A673 (cell line): ENCODE measurements around the gene MYH10. TPM values are rescaled to one million over a fixed set of nuclear protein-coding genes. Genes with fewer than 3 reads are reported as not detected.

Experiments used
- BruUV-seq: library from RNA; stranded (reverse); fragments of 400-500 nt; replicated peaks from 2 replicates; lab custom pipeline; 2021; lab: Mats Ljungman, UMichigan
- CTCF ChIA-PET: fragments of 300-600 bp; sonication (Branson Sonifier 250); formaldehyde crosslinking; loops from one replicate; lab custom pipeline; 2022; ENCODE audit warnings: antibody characterized with exemption; lab: Charles Lee
- POLR2A ChIA-PET: fragments of 300-600 bp; sonication (Branson Sonifier 250); formaldehyde crosslinking; loops from one replicate; lab custom pipeline; 2022; ENCODE audit warnings: antibody characterized with exemption; ENCODE audit not compliant: low non-redundant PET; lab: Charles Lee
- DNase-seq: peaks from one replicate; pipeline ENCODE4 v3.0.0-alpha.2; 2015; ENCODE audit warnings: low spot score
- H3K27ac ChIP-seq: fragments of 200-600 bp; sonication (generic); 2 replicates; pipeline ENCODE4 v1.5.1; 2016; ENCODE audit warnings: mixed run types, low read depth, mild to moderate bottlenecking, mixed read lengths, antibody characterized with exemption, low read length; ENCODE audit not compliant: poor library complexity, severe bottlenecking
- H3K27me3 ChIP-seq: fragments of 200-600 bp; sonication (generic); replicated peaks from 2 replicates; pipeline ENCODE4 v1.6.1; 2017; ENCODE audit warnings: mixed run types, low read depth, mild to moderate bottlenecking, mixed read lengths, antibody characterized with exemption, low read length; ENCODE audit not compliant: insufficient read depth, poor library complexity
- H3K36me3 ChIP-seq: fragments of 200-600 bp; sonication (generic); 2 replicates; pipeline ENCODE4 v1.6.1; 2016; ENCODE audit warnings: mixed run types, mild to moderate bottlenecking, mixed read lengths, antibody characterized with exemption, low read length; ENCODE audit not compliant: insufficient read depth, poor library complexity, severe bottlenecking
- H3K4me1 ChIP-seq: fragments of 200-600 bp; sonication (generic); 2 replicates; pipeline ENCODE4 v1.6.1; 2017; ENCODE audit warnings: mixed run types, mild to moderate bottlenecking, mixed read lengths, antibody characterized with exemption, low read length; ENCODE audit not compliant: insufficient read depth, poor library complexity, severe bottlenecking
- H3K4me3 ChIP-seq: fragments of 200-600 bp; sonication (generic); 2 replicates; pipeline ENCODE4 v1.5.1; 2016; ENCODE audit warnings: low read depth, mixed run types, mild to moderate bottlenecking, mixed read lengths, low read length; ENCODE audit not compliant: poor library complexity, severe bottlenecking
- H3K9me3 ChIP-seq: fragments of 200-600 bp; sonication (generic); 2 replicates; pipeline ENCODE4 v1.6.1; 2016; ENCODE audit warnings: mixed run types, low read depth, mild to moderate bottlenecking, mixed read lengths, antibody characterized with exemption, low read length; ENCODE audit not compliant: poor library complexity, severe bottlenecking
- EZH2 ChIP-seq: fragments of 200-600 bp; sonication (generic); IDR thresholded peaks from 2 replicates; pipeline ENCODE4 v1.6.1; 2017; ENCODE audit warnings: borderline replicate concordance, low read depth, mild to moderate bottlenecking, mixed read lengths, antibody characterized with exemption, low read length; ENCODE audit not compliant: poor library complexity, severe bottlenecking
- intact Hi-C: fragments of 100-400 bp; cut with micrococcal nuclease; formaldehyde crosslinking; loops from one replicate; pipeline ENCODE4 v1.10.0; 2022; ENCODE audit not compliant: unreplicated experiment
- total RNA-seq: library from RNA; stranded (reverse); gene quantifications from 2 replicates; pipeline ENCODE4 v1.2.3, GENCODE V29; 2021
- TF ChIP-seq, protein P1 (sequence below): fragments of 300-800, 200-600 bp; sonication (generic); conservative IDR thresholded peaks from 2 replicates; pipeline ENCODE4 v1.5.1; 2017; ENCODE audit warnings: low read depth, mild to moderate bottlenecking, antibody characterized with exemption, low read length, moderate library complexity, mixed read lengths

MYH10 gene
- total RNA-seq, 1 experiment from 2014 or later, result 129 TPM

DNA sequence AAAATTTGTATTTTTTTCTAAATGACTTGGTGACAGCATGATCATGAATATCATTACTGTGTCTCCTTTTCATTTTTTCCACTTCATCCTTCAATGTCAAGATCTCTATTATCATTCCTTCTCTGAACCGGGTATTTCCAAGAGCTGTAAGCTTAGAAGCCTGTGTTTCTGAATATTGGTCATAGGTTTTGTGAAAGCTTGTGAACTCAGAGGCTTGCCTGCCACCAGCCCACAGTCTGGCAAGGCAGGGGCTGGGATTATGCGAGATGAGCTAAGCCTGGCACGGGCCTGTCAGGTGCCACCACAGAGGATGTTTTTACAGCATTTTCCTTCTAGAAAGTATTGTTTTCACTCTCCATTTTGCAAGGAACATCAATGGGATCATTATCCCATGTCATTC is 92.8 kb downstream of the MYH10 start:
- no peak for DNase-seq
- ChIA-PET POLR2A (no interaction called here), CTCF (no interaction called here)
- H3K4me3 ChIP-seq, result no peak overlapping the region
- no peaks in the 10 kb centered on the region for H3K4me1 ChIP-seq
- intact Hi-C loops, result no loop called here
- H3K36me3 ChIP-seq, result peaks cover 51% of the 10 kb centered on the region
- no peak for TF ChIP-seq EZH2
- TF ChIP-seq, protein P1, sequence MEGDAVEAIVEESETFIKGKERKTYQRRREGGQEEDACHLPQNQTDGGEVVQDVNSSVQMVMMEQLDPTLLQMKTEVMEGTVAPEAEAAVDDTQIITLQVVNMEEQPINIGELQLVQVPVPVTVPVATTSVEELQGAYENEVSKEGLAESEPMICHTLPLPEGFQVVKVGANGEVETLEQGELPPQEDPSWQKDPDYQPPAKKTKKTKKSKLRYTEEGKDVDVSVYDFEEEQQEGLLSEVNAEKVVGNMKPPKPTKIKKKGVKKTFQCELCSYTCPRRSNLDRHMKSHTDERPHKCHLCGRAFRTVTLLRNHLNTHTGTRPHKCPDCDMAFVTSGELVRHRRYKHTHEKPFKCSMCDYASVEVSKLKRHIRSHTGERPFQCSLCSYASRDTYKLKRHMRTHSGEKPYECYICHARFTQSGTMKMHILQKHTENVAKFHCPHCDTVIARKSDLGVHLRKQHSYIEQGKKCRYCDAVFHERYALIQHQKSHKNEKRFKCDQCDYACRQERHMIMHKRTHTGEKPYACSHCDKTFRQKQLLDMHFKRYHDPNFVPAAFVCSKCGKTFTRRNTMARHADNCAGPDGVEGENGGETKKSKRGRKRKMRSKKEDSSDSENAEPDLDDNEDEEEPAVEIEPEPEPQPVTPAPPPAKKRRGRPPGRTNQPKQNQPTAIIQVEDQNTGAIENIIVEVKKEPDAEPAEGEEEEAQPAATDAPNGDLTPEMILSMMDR, result no peak
- no peaks in the 10 kb centered on the region for H3K27me3 ChIP-seq
- no peaks in the 10 kb centered on the region for H3K9me3 ChIP-seq
- no peak overlapping the region for H3K27ac ChIP-seq
- no TSS peak for BruUV-seq

DNA sequence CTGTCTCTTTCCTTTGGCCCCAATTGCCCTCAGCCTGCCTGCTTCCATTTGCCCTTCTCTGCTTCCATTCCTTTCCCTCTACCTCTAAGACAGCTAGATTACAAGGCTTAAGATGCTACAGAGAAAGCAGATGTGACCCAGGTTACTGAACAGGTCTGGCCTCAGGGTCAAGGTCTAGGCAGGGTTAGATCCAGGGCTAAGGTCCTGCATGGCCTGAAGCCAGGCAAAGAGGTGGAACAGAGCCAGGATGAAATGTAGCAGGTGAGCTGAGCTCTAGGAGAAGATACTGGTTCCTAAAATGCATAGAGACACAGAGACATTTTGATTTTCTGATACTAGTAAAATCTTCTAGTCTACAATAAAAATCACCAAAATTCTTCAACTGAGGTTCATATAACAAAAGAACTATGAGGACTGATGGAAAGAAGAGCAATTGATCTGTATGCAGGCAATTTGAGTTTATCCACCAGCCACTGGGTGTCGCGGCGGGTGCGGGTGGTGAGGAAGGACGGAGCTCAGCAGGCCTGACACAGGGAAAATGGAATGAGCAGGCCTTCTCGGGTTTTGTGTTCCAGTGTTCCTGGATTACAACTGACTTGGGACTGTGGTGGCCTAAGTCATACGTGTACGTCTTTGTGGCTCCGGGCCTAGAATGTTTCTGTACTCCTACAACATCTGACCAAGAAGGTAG is 95.9 kb downstream of the MYH10 start:
- H3K27me3 ChIP-seq, result no peaks in the 10 kb centered on the region
- CTCF ChIA-PET, result no interaction called here
- peaks cover 34% of the 10 kb centered on the region for H3K36me3 ChIP-seq

DNA sequence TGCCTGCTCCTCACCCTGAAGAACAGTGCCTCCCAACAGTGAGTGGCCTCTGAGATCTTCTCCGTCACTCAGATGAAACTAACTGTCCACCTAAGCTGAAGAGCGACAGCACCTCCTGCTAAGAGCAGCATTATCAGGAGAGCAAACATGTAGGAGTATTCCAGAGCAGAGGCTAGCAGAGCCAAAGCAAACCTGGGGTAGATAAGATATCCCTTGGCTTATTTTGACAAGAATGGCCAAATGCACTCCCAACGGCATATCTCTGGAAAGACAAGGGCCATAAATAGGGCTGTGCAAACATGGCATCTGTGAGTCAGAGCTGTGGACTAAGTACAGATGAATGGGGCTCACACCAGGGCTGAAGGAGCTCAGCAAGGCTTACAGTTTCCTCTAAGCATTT is 98.5 kb downstream of the MYH10 start:
- Histone ChIP-seq H3K27ac (no peak overlapping the region), H3K27me3 (no peaks in the 10 kb centered on the region), H3K4me1 (no peaks in the 10 kb centered on the region), H3K9me3 (no peaks in the 10 kb centered on the region), H3K36me3 (peaks cover 38% of the 10 kb centered on the region), H3K4me3 (no peak overlapping the region)
- CTCF ChIA-PET, result no interaction called here
- no peak for TF ChIP-seq EZH2
- TF ChIP-seq, protein P1, result no peak
- BruUV-seq, result no TSS peak
- intact Hi-C loops, result no loop called here
- POLR2A ChIA-PET, result no interaction called here
- DNase-seq, result no peak

More for the DNA sequence above, 95.9 kb downstream of the MYH10 start:
- Histone ChIP-seq H3K9me3 (no peaks in the 10 kb centered on the region), H3K27ac (no peak overlapping the region), H3K4me3 (no peak overlapping the region), H3K4me1 (no peaks in the 10 kb centered on the region)
- POLR2A ChIA-PET, result no interaction called here
- no TSS peak for BruUV-seq
- intact Hi-C loops, result no loop called here
- TF ChIP-seq, protein P1, result no peak
- no peak for TF ChIP-seq EZH2
- DNase-seq, result no peak
